Gastroesophageal sphincter (tissue), 4 donors: ENCODE data around the gene KAZN. TPM values are rescaled to one million over a fixed set of nuclear protein-coding genes. Genes with fewer than 3 reads are reported as not detected.
A peak's percentile ranks its signal among the peaks of the same experiment; 100 is the strongest.

Source experiments
- ATAC-seq: fragments of 150-250 bp; one replicate; pipeline ENCODE4 v1.9.1; 2016; ENCODE audit warnings: mild to moderate bottlenecking, moderate library complexity
- H3K27ac ChIP-seq, 4 donors: fragments of 200-600 bp; sonication (generic) in 3 of 4; 1 replicate in 3 of 4; 2 replicates in 1 of 4; pipeline ENCODE4 v1.5.1; 2016 to 2019
- H3K27me3 ChIP-seq: fragments of 200-600 bp; sonication (generic); one replicate; pipeline ENCODE4 v1.5.1; 2019
- H3K36me3 ChIP-seq, 2 donors: fragments of 200-600 bp; sonication (generic); one replicate each; pipeline ENCODE4 v1.5.1; 2019; ENCODE audit warnings: control low read depth in 1 of 2
- H3K4me1 ChIP-seq, 3 donors: fragments of 200-600 bp; sonication (generic); 1 replicate in 2 of 3; 2 replicates in 1 of 3; pipeline ENCODE4 v1.5.1; 2016 to 2019; ENCODE audit warnings: control low read depth in 2 of 3
- H3K4me3 ChIP-seq, 2 donors: fragments of 200-600 bp; sonication (generic); one replicate each; pipeline ENCODE4 v1.5.1; 2019; ENCODE audit warnings: mild to moderate bottlenecking in 1 of 2, moderate library complexity in 1 of 2
- H3K9me3 ChIP-seq, 3 donors: fragments of 200-600 bp; sonication (generic); one replicate each; pipeline ENCODE4 v1.5.1; 2017 to 2019; ENCODE audit warnings: control low read depth in 2 of 3
- EP300 ChIP-seq: sonication (generic); formaldehyde crosslinking; IDR thresholded peaks from one replicate; pipeline ENCODE4 v1.6.1; 2017; ENCODE audit warnings: antibody characterized with exemption, mild to moderate bottlenecking
- POLR2A ChIP-seq, 2 donors: fragments of 450-650 bp; IDR thresholded peaks; one replicate each; pipeline ENCODE4 v1.6.1; 2017; ENCODE audit warnings: antibody characterized with exemption in 2 of 2, mild to moderate bottlenecking in 2 of 2, moderate library complexity in 1 of 2
- POLR2AphosphoS5 ChIP-seq: sonication (generic); formaldehyde crosslinking; IDR thresholded peaks from one replicate; pipeline ENCODE4 v1.6.1; 2017; ENCODE audit warnings: antibody characterized with exemption
- WGBS, 2 donors: methylation state at CpG; one replicate each; pipeline ENCODE4 v1.1.5; 2018; ENCODE audit warnings: low coverage in 1 of 2; 5-methylcytosine and 5-hydroxymethylcytosine counted together
- total RNA-seq, 4 donors: library from RNA; depleted of rRNA; stranded (reverse); fragments of >200 nt; gene quantifications; one replicate each; pipeline ENCODE4 v1.1.0, GENCODE V29; 2016
- TF ChIP-seq, protein P1 (sequence below), 4 experiments: fragments of 200-600 bp in 2 of 4; fragments of 450-650 bp in 2 of 4; sonication (generic) in 1 of 4; IDR thresholded peaks; one replicate each; pipeline ENCODE4 v1.5.1; 2017 to 2019; ENCODE audit warnings: antibody characterized with exemption in 4 of 4, mild to moderate bottlenecking in 2 of 4, moderate library complexity in 2 of 4

Gene KAZN
- total RNA-seq, 4 donors from 2014 or later: 6.5 to 16.6 (median 11.5) TPM

DNA sequence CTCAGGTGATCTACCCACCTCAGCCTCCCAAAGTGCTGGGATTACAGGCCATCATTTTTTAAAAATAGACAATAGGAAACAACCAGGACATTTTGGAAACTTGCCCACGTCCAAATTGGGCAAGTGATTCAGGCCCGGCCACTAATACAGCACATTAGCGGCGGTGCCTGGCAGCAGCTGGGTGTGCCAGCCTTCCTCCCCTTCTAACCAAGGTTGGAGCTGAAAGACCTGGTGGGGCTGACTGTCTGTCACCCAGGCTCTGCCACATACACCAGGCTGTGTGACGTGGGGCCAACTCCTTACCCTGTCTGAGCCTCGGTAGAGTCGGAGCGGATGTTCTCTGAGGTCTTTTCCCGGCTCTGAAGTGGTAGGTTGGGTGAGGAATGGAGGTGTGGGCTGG, 525.4 kb downstream of the KAZN start:
- ATAC-seq: no peak
- WGBS, 2 donors: 100% methylated on average over 2 of the region's 9 CpGs; no CpG with 5 or more reads in 1 of the 2 donors
- no peak overlapping the region for H3K27ac ChIP-seq
- H3K9me3 ChIP-seq: no peaks in the 10 kb centered on the region
- no peaks in the 10 kb centered on the region for H3K27me3 ChIP-seq
- no peaks in the 10 kb centered on the region for H3K36me3 ChIP-seq
- no peak overlapping the region for H3K4me3 ChIP-seq
- TF ChIP-seq POLR2A (IDR thresholded peaks at IDR 0.05) (no peak), POLR2AphosphoS5 (no peak)
- TF ChIP-seq, protein P1, sequence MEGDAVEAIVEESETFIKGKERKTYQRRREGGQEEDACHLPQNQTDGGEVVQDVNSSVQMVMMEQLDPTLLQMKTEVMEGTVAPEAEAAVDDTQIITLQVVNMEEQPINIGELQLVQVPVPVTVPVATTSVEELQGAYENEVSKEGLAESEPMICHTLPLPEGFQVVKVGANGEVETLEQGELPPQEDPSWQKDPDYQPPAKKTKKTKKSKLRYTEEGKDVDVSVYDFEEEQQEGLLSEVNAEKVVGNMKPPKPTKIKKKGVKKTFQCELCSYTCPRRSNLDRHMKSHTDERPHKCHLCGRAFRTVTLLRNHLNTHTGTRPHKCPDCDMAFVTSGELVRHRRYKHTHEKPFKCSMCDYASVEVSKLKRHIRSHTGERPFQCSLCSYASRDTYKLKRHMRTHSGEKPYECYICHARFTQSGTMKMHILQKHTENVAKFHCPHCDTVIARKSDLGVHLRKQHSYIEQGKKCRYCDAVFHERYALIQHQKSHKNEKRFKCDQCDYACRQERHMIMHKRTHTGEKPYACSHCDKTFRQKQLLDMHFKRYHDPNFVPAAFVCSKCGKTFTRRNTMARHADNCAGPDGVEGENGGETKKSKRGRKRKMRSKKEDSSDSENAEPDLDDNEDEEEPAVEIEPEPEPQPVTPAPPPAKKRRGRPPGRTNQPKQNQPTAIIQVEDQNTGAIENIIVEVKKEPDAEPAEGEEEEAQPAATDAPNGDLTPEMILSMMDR (IDR thresholded peaks at IDR 0.05): no peak
- no peaks in the 10 kb centered on the region for H3K4me1 ChIP-seq

DNA sequence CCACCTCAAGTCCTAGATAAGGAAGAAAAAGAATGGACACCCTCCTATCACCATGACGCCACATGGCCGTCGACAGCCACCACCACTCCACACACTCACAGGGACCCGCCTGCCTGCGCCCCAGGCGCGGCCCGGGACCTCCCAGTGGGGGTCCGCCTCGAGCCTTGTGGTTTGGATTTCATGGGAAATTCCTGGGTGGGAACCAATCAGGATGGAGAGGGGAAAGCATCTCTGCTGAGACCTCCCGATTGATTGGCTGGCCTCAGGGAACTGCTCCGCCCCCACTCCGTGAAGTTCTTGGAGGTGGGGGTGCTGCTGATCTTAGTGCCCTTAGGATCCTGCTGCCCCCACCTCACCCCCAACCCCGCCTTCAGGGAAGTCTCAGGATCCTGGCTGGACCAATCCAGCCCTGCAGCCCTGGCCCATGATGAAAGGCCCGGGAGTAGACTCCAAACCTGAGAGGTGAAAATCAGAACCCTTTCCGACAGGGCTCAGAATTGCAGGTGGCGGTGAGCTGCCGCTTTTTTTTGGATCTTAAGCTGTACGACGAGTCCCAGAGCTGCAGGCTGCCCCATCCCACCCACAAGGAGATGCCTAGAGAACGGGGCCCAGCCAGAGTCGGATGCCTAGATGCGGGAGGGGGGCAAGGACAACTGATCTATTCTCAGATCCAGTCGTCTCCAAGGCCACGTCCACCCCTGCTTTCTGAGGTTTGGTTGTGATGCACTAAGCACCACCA, 526.0 kb downstream of the KAZN start:
- no peak for TF ChIP-seq EP300
- TF ChIP-seq POLR2A (IDR thresholded peaks at IDR 0.05): no peak
- TF ChIP-seq, protein P1 (IDR thresholded peaks at IDR 0.05): no peak
- TF ChIP-seq POLR2AphosphoS5: no peak
- no peak for ATAC-seq
- no peaks in the 10 kb centered on the region for H3K36me3 ChIP-seq

DNA sequence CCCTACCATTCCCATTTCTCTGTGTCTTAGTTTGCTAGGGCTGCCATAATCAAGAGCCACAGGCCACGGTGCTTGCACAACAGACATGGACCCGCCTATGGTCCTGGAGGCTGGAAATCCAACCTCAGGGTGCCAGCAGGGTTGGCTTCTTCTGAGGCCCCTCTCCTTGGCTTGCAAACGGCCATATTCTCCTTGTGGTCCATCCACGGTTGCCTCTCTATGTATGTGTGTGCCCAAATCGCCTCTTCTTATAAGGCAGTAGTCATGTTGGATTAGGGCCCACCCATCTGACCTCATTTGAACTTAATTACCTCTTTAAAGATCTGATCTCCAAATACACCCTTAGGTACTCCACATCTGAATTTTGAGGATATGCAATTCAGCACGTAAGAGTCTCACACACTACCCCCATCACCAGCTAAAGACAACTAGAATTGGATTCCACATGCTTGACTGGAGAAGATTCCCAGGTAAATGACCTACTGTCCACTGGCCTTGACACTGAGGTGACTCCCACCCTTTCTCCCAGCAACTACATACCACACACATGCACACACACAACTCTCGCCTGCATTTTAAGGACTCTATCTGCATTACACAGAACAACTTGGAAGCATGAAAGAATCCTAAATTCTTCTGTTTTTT, 526.7 kb downstream of the KAZN start:
- Histone ChIP-seq H3K27ac (no peak overlapping the region), H3K4me3 (no peak overlapping the region), H3K36me3 (no peaks in the 10 kb centered on the region), H3K4me1 (no peaks in the 10 kb centered on the region), H3K27me3 (no peaks in the 10 kb centered on the region), H3K9me3 (peaks cover 0 to 8% (median 0%) of the 10 kb centered on the region in 3 donors)
- no peak for TF ChIP-seq POLR2A (IDR thresholded peaks at IDR 0.05)
- no peak for ATAC-seq
- 96 to 100% methylated on average over 1 to 5 of the region's 7 CpGs for WGBS, 2 donors

More for the DNA sequence above, 526.0 kb downstream of the KAZN start:
- Histone ChIP-seq H3K27ac (no peak overlapping the region), H3K27me3 (no peaks in the 10 kb centered on the region), H3K4me1 (no peaks in the 10 kb centered on the region), H3K9me3 (peaks cover 0 to under 1% (median 0%) of the 10 kb centered on the region in 3 donors), H3K4me3 (no peak overlapping the region)
- 40 to 73% methylated on average over 1 to 3 of the region's 25 CpGs for WGBS, 2 donors

DNA sequence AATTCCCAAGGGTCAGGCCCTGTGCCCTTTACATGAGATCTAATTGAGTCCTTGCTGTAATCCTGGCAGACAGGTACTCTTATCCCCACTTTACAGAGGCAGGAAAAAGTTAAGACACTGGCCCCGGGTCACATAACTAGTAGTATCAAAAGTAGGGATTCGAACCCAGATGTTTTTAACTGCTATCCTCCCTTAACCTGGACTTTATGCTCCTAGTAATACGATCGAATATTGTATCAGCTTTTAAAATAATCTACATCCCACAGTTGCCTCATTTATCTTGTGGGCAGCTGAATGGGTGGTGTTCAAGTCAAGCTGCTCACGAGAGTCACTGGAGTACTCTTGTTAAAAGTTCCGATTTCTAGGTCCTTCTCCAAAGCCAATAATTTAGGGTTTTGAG, 529.6 kb downstream of the KAZN start:
- Histone ChIP-seq H3K27me3 (no peaks in the 10 kb centered on the region), H3K36me3 (no peaks in the 10 kb centered on the region), H3K4me3 (no peak overlapping the region), H3K27ac (no peak overlapping the region), H3K9me3 (peaks cover 0 to 10% (median 0%) of the 10 kb centered on the region in 3 donors), H3K4me1 (no peaks in the 10 kb centered on the region)
- TF ChIP-seq POLR2A (IDR thresholded peaks at IDR 0.05) (no peak), POLR2AphosphoS5 (no peak), EP300 (no peak)
- TF ChIP-seq, protein P1 (IDR thresholded peaks at IDR 0.05): no peak
- no peak for ATAC-seq
- WGBS, 2 donors: 72 to 73% methylated on average over 6 of the region's 6 CpGs

DNA sequence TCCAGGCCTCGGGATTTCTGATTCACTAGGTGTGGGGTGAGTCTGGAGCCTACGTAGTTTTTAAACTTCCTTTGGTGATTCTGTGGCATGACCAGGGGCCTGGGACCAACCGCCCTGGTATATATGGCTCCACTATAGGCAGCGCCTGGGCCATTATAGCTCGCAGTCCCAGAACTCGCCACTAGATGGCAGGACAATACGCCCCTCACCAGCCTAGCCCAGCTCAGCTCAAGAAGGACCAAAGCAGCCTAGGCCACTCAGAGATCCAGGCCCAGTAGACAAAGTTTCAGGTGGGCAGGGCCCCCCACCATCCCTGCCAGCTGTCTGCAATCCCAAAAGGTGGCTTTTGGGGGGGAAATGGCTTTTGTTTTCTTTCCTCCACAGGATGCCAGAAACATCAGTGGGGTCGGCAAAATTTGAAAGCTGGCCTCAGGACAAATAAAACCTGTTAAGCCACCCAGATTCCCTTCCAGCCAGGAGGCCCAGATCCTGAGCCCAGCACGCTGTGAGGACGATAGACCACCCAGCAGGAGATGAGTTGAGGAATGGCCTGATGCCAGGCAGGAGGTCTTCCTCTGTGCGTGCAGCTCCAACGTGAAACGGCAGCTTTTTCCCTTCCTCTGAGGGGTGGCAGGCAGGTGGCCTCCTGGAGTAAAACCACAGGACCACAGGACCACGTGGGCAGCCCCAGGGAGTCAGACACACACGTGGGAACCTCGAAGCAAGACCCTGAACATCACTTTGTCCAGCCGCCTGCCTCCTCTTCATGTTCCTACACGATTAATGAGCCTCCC, 530.2 kb downstream of the KAZN start:
- Histone ChIP-seq H3K4me1 (no peaks in the 10 kb centered on the region), H3K27me3 (no peaks in the 10 kb centered on the region), H3K27ac (no peak overlapping the region), H3K36me3 (no peaks in the 10 kb centered on the region), H3K9me3 (peaks cover 0 to 10% (median 0%) of the 10 kb centered on the region in 3 donors), H3K4me3 (no peak overlapping the region)
- peak; percentile 85 for ATAC-seq
- 10 to 11% methylated on average over 2 to 3 of the region's 18 CpGs for WGBS, 2 donors
- TF ChIP-seq EP300 (no peak), POLR2AphosphoS5 (no peak), POLR2A (IDR thresholded peaks at IDR 0.05) (no peak)
- TF ChIP-seq, protein P1 (IDR thresholded peaks at IDR 0.05): peak in 3 of 4 experiments; percentile 81 to 93 (median 92)
